ENCODE results near the gene CNTNAP2. TPM values are rescaled to one million over a fixed set of nuclear protein-coding genes. Genes with fewer than 3 reads are reported as not detected.
"Not testable (repeated sequence)": the region's sequence is repeated elsewhere in the genome, so short reads cannot be mapped to it uniquely, and the experiment has no call there.

CNTNAP2 gene
- polyA plus RNA-seq, 4 donors, result 0.54 to 10.1 (median 2.6) TPM

- FAIRE-seq, result no peak
- Histone ChIP-seq H3K4me1 (ENCODE audit: control insufficient read depth in 3 of 3, insufficient read depth in 2 of 3, low read depth in 1 of 3, low read length in 2 of 3) (peaks cover 0 to 5% (median 0%) of the 10 kb centered on the region in 3 donors), H3K27me3 (ENCODE audit: control insufficient read depth in 3 of 3, insufficient read depth in 3 of 3, low read length in 3 of 3) (no peaks in the 10 kb centered on the region), H3K27ac (ENCODE audit: low read depth in 1 of 3, low read length in 2 of 3) (no peak overlapping the region), H3K36me3 (ENCODE audit: control insufficient read depth in 3 of 3, insufficient read depth in 2 of 3, low read depth in 1 of 3, low read length in 3 of 3) (no peaks in the 10 kb centered on the region), H3K4me3 (ENCODE audit: low read depth in 1 of 3, low read length in 3 of 3) (no peak overlapping the region), H3K9me3 (ENCODE audit: control insufficient read depth in 2 of 2, insufficient read depth in 1 of 2, low read depth in 1 of 2, low read length in 1 of 2) (no peaks in the 10 kb centered on the region)
- DNase-seq, result peak; percentile 9 to 49
- 35 to 58% (median 42%) methylated on average over 6 of the region's 6 CpGs for WGBS, 3 donors
Measured at GRCh38 chr7:148403466-148403993, 2286.9 kb downstream of the CNTNAP2 start.

- Histone ChIP-seq H3K36me3 (ENCODE audit: control insufficient read depth in 3 of 3, insufficient read depth in 2 of 3, low read depth in 1 of 3, low read length in 3 of 3) (no peaks in the 10 kb centered on the region), H3K27ac (ENCODE audit: low read depth in 1 of 3, low read length in 2 of 3) (no peak overlapping the region), H3K4me1 (ENCODE audit: control insufficient read depth in 3 of 3, insufficient read depth in 2 of 3, low read depth in 1 of 3, low read length in 2 of 3) (peaks cover 0 to 2% (median 0%) of the 10 kb centered on the region in 3 donors), H3K4me3 (ENCODE audit: low read depth in 1 of 3, low read length in 3 of 3) (no peak overlapping the region), H3K27me3 (ENCODE audit: control insufficient read depth in 3 of 3, insufficient read depth in 3 of 3, low read length in 3 of 3) (no peaks in the 10 kb centered on the region), H3K9me3 (ENCODE audit: control insufficient read depth in 2 of 2, insufficient read depth in 1 of 2, low read depth in 1 of 2, low read length in 1 of 2) (no peaks in the 10 kb centered on the region)
- WGBS, 3 donors, result 81 to 87% (median 85%) methylated on average over 2 of the region's 2 CpGs
- no peak for FAIRE-seq
- DNase-seq, result no peak
Measured at GRCh38 chr7:148408307-148408706, 2291.7 kb downstream of the CNTNAP2 start.

- WGBS, 3 donors, result 81 to 86% (median 84%) methylated on average over 7 of the region's 7 CpGs
- Histone ChIP-seq H3K4me1 (ENCODE audit: control insufficient read depth in 3 of 3, insufficient read depth in 2 of 3, low read depth in 1 of 3, low read length in 2 of 3) (no peaks in the 10 kb centered on the region), H3K27me3 (ENCODE audit: control insufficient read depth in 3 of 3, insufficient read depth in 3 of 3, low read length in 3 of 3) (no peaks in the 10 kb centered on the region), H3K9me3 (ENCODE audit: control insufficient read depth in 2 of 2, insufficient read depth in 1 of 2, low read depth in 1 of 2, low read length in 1 of 2) (no peaks in the 10 kb centered on the region), H3K27ac (ENCODE audit: low read depth in 1 of 3, low read length in 2 of 3) (no peak overlapping the region), H3K36me3 (ENCODE audit: control insufficient read depth in 3 of 3, insufficient read depth in 2 of 3, low read depth in 1 of 3, low read length in 3 of 3) (peaks cover 0 to 4% (median 0%) of the 10 kb centered on the region in 3 donors), H3K4me3 (ENCODE audit: low read depth in 1 of 3, low read length in 3 of 3) (no peak overlapping the region)
- DNase-seq (no peak), FAIRE-seq (no peak)
Measured at GRCh38 chr7:148410905-148411304, 2294.3 kb downstream of the CNTNAP2 start.

GRCh38 chr7:148412691-148413090 lies 2296.1 kb downstream of the CNTNAP2 start:
- WGBS, 3 donors, result 66 to 84% (median 82%) methylated on average over 2 of the region's 2 CpGs
- DNase-seq, result no peak
- no peak for FAIRE-seq
- Histone ChIP-seq H3K27ac (ENCODE audit: low read depth in 1 of 3, low read length in 2 of 3) (no peak overlapping the region), H3K4me1 (ENCODE audit: control insufficient read depth in 3 of 3, insufficient read depth in 2 of 3, low read depth in 1 of 3, low read length in 2 of 3) (no peaks in the 10 kb centered on the region), H3K4me3 (ENCODE audit: low read depth in 1 of 3, low read length in 3 of 3) (no peak overlapping the region), H3K9me3 (ENCODE audit: control insufficient read depth in 2 of 2, insufficient read depth in 1 of 2, low read depth in 1 of 2, low read length in 1 of 2) (no peaks in the 10 kb centered on the region), H3K36me3 (ENCODE audit: control insufficient read depth in 3 of 3, insufficient read depth in 2 of 3, low read depth in 1 of 3, low read length in 3 of 3) (peaks cover 0 to 4% (median 0%) of the 10 kb centered on the region in 3 donors), H3K27me3 (ENCODE audit: control insufficient read depth in 3 of 3, insufficient read depth in 3 of 3, low read length in 3 of 3) (no peaks in the 10 kb centered on the region)

GRCh38 chr7:148419856-148420832 lies 2303.5 kb downstream of the CNTNAP2 start:
- peaks cover 0 to 3% (median 0%) of the 10 kb centered on the region in 3 donors for H3K36me3 ChIP-seq (ENCODE audit: control insufficient read depth in 3 of 3, insufficient read depth in 2 of 3, low read depth in 1 of 3, low read length in 3 of 3)
- no peak for FAIRE-seq
- WGBS, 3 donors, result 75 to 89% (median 77%) methylated on average over 11 of the region's 11 CpGs

GRCh38 chr7:148422030-148422429 lies 2305.4 kb downstream of the CNTNAP2 start:
- FAIRE-seq (no peak), DNase-seq (no peak)
- H3K27ac ChIP-seq (ENCODE audit: low read depth in 1 of 3, low read length in 2 of 3), result no peak overlapping the region
- no peaks in the 10 kb centered on the region for H3K27me3 ChIP-seq (ENCODE audit: control insufficient read depth in 3 of 3, insufficient read depth in 3 of 3, low read length in 3 of 3)
- H3K9me3 ChIP-seq (ENCODE audit: control insufficient read depth in 2 of 2, insufficient read depth in 1 of 2, low read depth in 1 of 2, low read length in 1 of 2), result peaks cover 0 to 6% of the 10 kb centered on the region in 2 donors
- no peaks in the 10 kb centered on the region for H3K4me1 ChIP-seq (ENCODE audit: control insufficient read depth in 3 of 3, insufficient read depth in 2 of 3, low read depth in 1 of 3, low read length in 2 of 3)
- 91 to 94% (median 92%) methylated on average over 5 of the region's 5 CpGs for WGBS, 3 donors
- no peaks in the 10 kb centered on the region for H3K36me3 ChIP-seq (ENCODE audit: control insufficient read depth in 3 of 3, insufficient read depth in 2 of 3, low read depth in 1 of 3, low read length in 3 of 3)
- no peak overlapping the region for H3K4me3 ChIP-seq (ENCODE audit: low read depth in 1 of 3, low read length in 3 of 3)

More at GRCh38 chr7:148419856-148420832, 2303.5 kb downstream of the CNTNAP2 start:
- Histone ChIP-seq H3K4me1 (ENCODE audit: control insufficient read depth in 3 of 3, insufficient read depth in 2 of 3, low read depth in 1 of 3, low read length in 2 of 3) (no peaks in the 10 kb centered on the region), H3K9me3 (ENCODE audit: control insufficient read depth in 2 of 2, insufficient read depth in 1 of 2, low read depth in 1 of 2, low read length in 1 of 2) (peaks cover 0 to 6% of the 10 kb centered on the region in 2 donors), H3K27me3 (ENCODE audit: control insufficient read depth in 3 of 3, insufficient read depth in 3 of 3, low read length in 3 of 3) (no peaks in the 10 kb centered on the region), H3K27ac (ENCODE audit: low read depth in 1 of 3, low read length in 2 of 3) (no peak overlapping the region), H3K4me3 (ENCODE audit: low read depth in 1 of 3, low read length in 3 of 3) (no peak overlapping the region)
- no peak for DNase-seq

- 94 to 96% (median 95%) methylated on average over 17 to 24 of the region's 24 CpGs for WGBS, 3 donors
- H3K36me3 ChIP-seq (ENCODE audit: control insufficient read depth in 3 of 3, insufficient read depth in 2 of 3, low read depth in 1 of 3, low read length in 3 of 3); H3K4me3 ChIP-seq (ENCODE audit: low read depth in 1 of 3, low read length in 3 of 3); DNase-seq; H3K9me3 ChIP-seq (ENCODE audit: control insufficient read depth in 2 of 2, insufficient read depth in 1 of 2, low read depth in 1 of 2, low read length in 1 of 2); H3K27me3 ChIP-seq (ENCODE audit: control insufficient read depth in 3 of 3, insufficient read depth in 3 of 3, low read length in 3 of 3); H3K27ac ChIP-seq (ENCODE audit: low read depth in 1 of 3, low read length in 2 of 3); H3K4me1 ChIP-seq (ENCODE audit: control insufficient read depth in 3 of 3, insufficient read depth in 2 of 3, low read depth in 1 of 3, low read length in 2 of 3); FAIRE-seq: not testable (repeated sequence)
Measured at GRCh38 chr7:148426393-148426792, 2309.8 kb downstream of the CNTNAP2 start.

GRCh38 chr7:148430690-148431089 lies 2314.1 kb downstream of the CNTNAP2 start:
- H3K36me3 ChIP-seq (ENCODE audit: control insufficient read depth in 3 of 3, insufficient read depth in 2 of 3, low read depth in 1 of 3, low read length in 3 of 3); H3K4me3 ChIP-seq (ENCODE audit: low read depth in 1 of 3, low read length in 3 of 3); H3K27ac ChIP-seq (ENCODE audit: low read depth in 1 of 3, low read length in 2 of 3); H3K4me1 ChIP-seq (ENCODE audit: control insufficient read depth in 3 of 3, insufficient read depth in 2 of 3, low read depth in 1 of 3, low read length in 2 of 3); H3K27me3 ChIP-seq (ENCODE audit: control insufficient read depth in 3 of 3, insufficient read depth in 3 of 3, low read length in 3 of 3); FAIRE-seq; DNase-seq; H3K9me3 ChIP-seq (ENCODE audit: control insufficient read depth in 2 of 2, insufficient read depth in 1 of 2, low read depth in 1 of 2, low read length in 1 of 2): not testable (repeated sequence)
- WGBS, 3 donors, result 91 to 94% (median 94%) methylated on average over 3 of the region's 3 CpGs

Data from small intestine (tissue), 7 donors.